Neural cell (in vitro differentiated cells): ENCODE data around the gene RADIL. TPM values are rescaled to one million over a fixed set of nuclear protein-coding genes. Genes with fewer than 3 reads are reported as not detected.

Experiments used
- H2AFZ ChIP-seq: fragments of 200-600, 300-800 bp; sonication (generic), shearing (Covaris generic); 2 replicates; pipeline ENCODE4 v1.6.0; 2014; ENCODE audit warnings: low read depth, mild to moderate bottlenecking, antibody characterized with exemption, low read length, moderate library complexity
- H3F3A ChIP-seq: fragments of 200-600 bp; shearing (Covaris generic); 2 replicates; pipeline ENCODE4 v1.6.1; 2016; ENCODE audit warnings: mild to moderate bottlenecking, moderate library complexity, mixed read lengths, antibody characterized with exemption, low read length; ENCODE audit not compliant: insufficient read depth, poor library complexity, severe bottlenecking
- H3K27ac ChIP-seq: fragments of 200-600, 300-800 bp; sonication (generic), shearing (Covaris generic); 2 replicates; pipeline ENCODE4 v1.5.1; 2014; ENCODE audit warnings: mild to moderate bottlenecking, low read length, moderate library complexity
- H3K27me3 ChIP-seq: fragments of 300-800, 200-600 bp; sonication (generic), shearing (Covaris generic); 2 replicates; pipeline ENCODE4 v1.6.0; 2014; ENCODE audit warnings: mild to moderate bottlenecking, low read depth, low read length, moderate library complexity; ENCODE audit not compliant: insufficient read depth
- H3K36me3 ChIP-seq: fragments of 300-800, 200-600 bp; sonication (generic), shearing (Covaris generic); 2 replicates; pipeline ENCODE4 v1.5.1; 2014; ENCODE audit warnings: mild to moderate bottlenecking, antibody characterized with exemption, low read length, moderate library complexity; ENCODE audit not compliant: insufficient read depth
- H3K4me2 ChIP-seq: fragments of 300-800, 200-600 bp; sonication (generic), shearing (Covaris generic); 2 replicates; pipeline ENCODE4 v1.6.0; 2014; ENCODE audit warnings: mild to moderate bottlenecking, low read length
- H3K4me3 ChIP-seq: fragments of 300-800, 200-600 bp; sonication (generic), shearing (Covaris generic); 2 replicates; pipeline ENCODE4 v1.5.1; 2014; ENCODE audit warnings: mild to moderate bottlenecking, low read length, moderate library complexity
- H3K79me2 ChIP-seq: fragments of 200-600 bp; shearing (Covaris generic); replicated peaks from 2 replicates; pipeline ENCODE4 v1.6.0; 2014; ENCODE audit warnings: mild to moderate bottlenecking, low read length, moderate library complexity; ENCODE audit not compliant: insufficient read depth
- H3K9ac ChIP-seq: fragments of 300-800, 200-600 bp; sonication (generic), shearing (Covaris generic); 2 replicates; pipeline ENCODE4 v1.6.1; 2016; ENCODE audit warnings: mild to moderate bottlenecking, low read length, mixed read lengths
- H3K9me2 ChIP-seq: fragments of 200-600 bp; shearing (Covaris generic); 2 replicates; pipeline ENCODE4 v1.6.1; 2016; ENCODE audit warnings: mild to moderate bottlenecking, low read length, mixed read lengths; ENCODE audit not compliant: insufficient read depth
- H3K9me3 ChIP-seq: fragments of 200-600, 300-800 bp; sonication (generic), shearing (Covaris generic); 2 replicates; pipeline ENCODE4 v1.6.1; 2016; ENCODE audit warnings: mild to moderate bottlenecking, mixed run types, low read length, moderate library complexity, mixed read lengths
- H4K20me1 ChIP-seq: fragments of 200-600 bp; shearing (Covaris generic); 2 replicates; pipeline ENCODE4 v1.6.1; 2016; ENCODE audit warnings: mild to moderate bottlenecking, mixed run types; ENCODE audit not compliant: insufficient read depth
- CTCF ChIP-seq: fragments of 450-650 bp; IDR thresholded peaks from 2 replicates; pipeline ENCODE4 v1.5.1; 2014; ENCODE audit warnings: antibody characterized with exemption, mild to moderate bottlenecking, moderate library complexity; ENCODE audit not compliant: poor library complexity, severe bottlenecking
- EP300 ChIP-seq: fragments of 450-650 bp; conservative IDR thresholded peaks from 2 replicates; pipeline ENCODE4 v1.6.1; 2014; ENCODE audit warnings: antibody characterized with exemption, mild to moderate bottlenecking, moderate library complexity; ENCODE audit not compliant: poor library complexity, severe bottlenecking
- EZH2 ChIP-seq: fragments of 200-600, 300-800 bp; shearing (Covaris generic), sonication (generic); IDR thresholded peaks from 2 replicates; pipeline ENCODE4 v1.6.1; 2014; ENCODE audit warnings: antibody characterized with exemption, low read length, borderline replicate concordance, mild to moderate bottlenecking; ENCODE audit not compliant: insufficient read depth, poor library complexity, severe bottlenecking
- MXI1 ChIP-seq: fragments of 450-650 bp; conservative IDR thresholded peaks from 2 replicates; pipeline ENCODE4 v1.6.1; 2014; ENCODE audit warnings: antibody characterized with exemption, mild to moderate bottlenecking; ENCODE audit not compliant: poor library complexity, severe bottlenecking
- POLR2AphosphoS5 ChIP-seq: IDR thresholded peaks from 2 replicates; pipeline ENCODE4 v1.6.1; 2012
- RAD21 ChIP-seq: fragments of 450-650 bp; conservative IDR thresholded peaks from 2 replicates; pipeline ENCODE4 v1.6.1; 2014; ENCODE audit warnings: antibody characterized with exemption, mild to moderate bottlenecking, moderate library complexity
- REST ChIP-seq: IDR thresholded peaks from 2 replicates; pipeline ENCODE4 v1.6.1; 2012; ENCODE audit warnings: borderline replicate concordance
- SMC3 ChIP-seq: fragments of 450-650 bp; conservative IDR thresholded peaks from 2 replicates; pipeline ENCODE4 v1.6.1; 2014; ENCODE audit warnings: antibody characterized with exemption, mild to moderate bottlenecking, moderate library complexity; ENCODE audit not compliant: poor library complexity
- TAF1 ChIP-seq: IDR thresholded peaks from 2 replicates; pipeline ENCODE4 v1.6.1; 2012; ENCODE audit warnings: low read depth
- polyA plus RNA-seq: library from polyadenylated mRNA; depleted of rRNA; stranded (reverse); fragments of >200 nt; gene quantifications from 2 replicates; pipeline ENCODE4 v1.2.3, GENCODE V29; 2014

Gene RADIL
- polyA plus RNA-seq, 1 donor from 2014 or later: 4.1 TPM

GRCh38 chr7:4785371-4785770 is 98.1 kb downstream of the RADIL start:
- Histone ChIP-seq H2AFZ (no peak overlapping the region), H3K9me3 (no peaks in the 10 kb centered on the region), H3K36me3 (no peaks in the 10 kb centered on the region), H3K27me3 (no peaks in the 10 kb centered on the region), H3F3A (no peaks in the 10 kb centered on the region), H3K79me2 (no peaks in the 10 kb centered on the region), H3K27ac (no peak overlapping the region), H3K4me3 (no peak overlapping the region), H3K4me2 (no peak overlapping the region), H3K9me2 (no peaks in the 10 kb centered on the region), H3K9ac (no peak overlapping the region), H4K20me1 (no peaks in the 10 kb centered on the region)
- TF ChIP-seq EZH2 (no peak), MXI1 (no peak), SMC3 (no peak), POLR2AphosphoS5 (no peak), EP300 (no peak), CTCF (no peak), REST (no peak), TAF1 (no peak), RAD21 (no peak)

- no peak overlapping the region for H2AFZ ChIP-seq
- H3K27ac ChIP-seq: no peak overlapping the region
- H3K9me3 ChIP-seq: no peaks in the 10 kb centered on the region
- TF ChIP-seq CTCF (no peak), EP300 (no peak), SMC3 (no peak), MXI1 (no peak), TAF1 (no peak), RAD21 (no peak), POLR2AphosphoS5 (no peak), REST (no peak), EZH2 (no peak)
- no peaks in the 10 kb centered on the region for H3K27me3 ChIP-seq
- H3K9me2 ChIP-seq: no peaks in the 10 kb centered on the region
- H3K36me3 ChIP-seq: no peaks in the 10 kb centered on the region
- H3K4me3 ChIP-seq: no peak overlapping the region
- H4K20me1 ChIP-seq: no peaks in the 10 kb centered on the region
- no peak overlapping the region for H3K9ac ChIP-seq
- H3K79me2 ChIP-seq: no peaks in the 10 kb centered on the region
- H3K4me2 ChIP-seq: no peak overlapping the region
- H3F3A ChIP-seq: no peaks in the 10 kb centered on the region
Measured at GRCh38 chr7:4784799-4785198, 98.7 kb downstream of the RADIL start.
